Measurements from ENCODE around the gene BCL2. TPM values are rescaled to one million over a fixed set of nuclear protein-coding genes. Genes with fewer than 3 reads are reported as not detected.

Gene BCL2
- total RNA-seq, 1 donor from 2014 or later, result 5.2 TPM

GRCh38 chr18:63144748-63145147, 174.8 kb downstream of the BCL2 start:
- Histone ChIP-seq H3K4me3 (ENCODE audit: low read depth, low read length) (no peak overlapping the region), H3K27me3 (ENCODE audit: control insufficient read depth, insufficient read depth, low read length) (no peaks in the 10 kb centered on the region), H3K36me3 (ENCODE audit: control insufficient read depth, insufficient read depth, low read length) (no peaks in the 10 kb centered on the region)
- TF ChIP-seq CTCF (IDR thresholded peaks at IDR 0.05; ENCODE audit: insufficient read depth, low read length, poor library complexity, severe bottlenecking), result no peak
- no peak for DNase-seq (ENCODE audit: low read depth)

GRCh38 chr18:63143330-63143771, 176.2 kb downstream of the BCL2 start:
- no peak for TF ChIP-seq CTCF (IDR thresholded peaks at IDR 0.05; ENCODE audit: insufficient read depth, low read length, poor library complexity, severe bottlenecking)
- no peak for DNase-seq (ENCODE audit: low read depth)
- no peaks in the 10 kb centered on the region for H3K27me3 ChIP-seq (ENCODE audit: control insufficient read depth, insufficient read depth, low read length)
- no peak overlapping the region for H3K4me3 ChIP-seq (ENCODE audit: low read depth, low read length)
- no peaks in the 10 kb centered on the region for H3K36me3 ChIP-seq (ENCODE audit: control insufficient read depth, insufficient read depth, low read length)

GRCh38 chr18:63142594-63143225, 176.9 kb downstream of the BCL2 start:
- no peak for TF ChIP-seq CTCF (IDR thresholded peaks at IDR 0.05; ENCODE audit: insufficient read depth, low read length, poor library complexity, severe bottlenecking)
- no peaks in the 10 kb centered on the region for H3K36me3 ChIP-seq (ENCODE audit: control insufficient read depth, insufficient read depth, low read length)
- no peaks in the 10 kb centered on the region for H3K27me3 ChIP-seq (ENCODE audit: control insufficient read depth, insufficient read depth, low read length)
- DNase-seq (ENCODE audit: low read depth), result no peak
- H3K4me3 ChIP-seq (ENCODE audit: low read depth, low read length), result no peak overlapping the region

- Histone ChIP-seq H3K36me3 (ENCODE audit: control insufficient read depth, insufficient read depth, low read length) (no peaks in the 10 kb centered on the region), H3K27me3 (ENCODE audit: control insufficient read depth, insufficient read depth, low read length) (no peaks in the 10 kb centered on the region), H3K4me3 (ENCODE audit: low read depth, low read length) (no peak overlapping the region)
- no peak for TF ChIP-seq CTCF (IDR thresholded peaks at IDR 0.05; ENCODE audit: insufficient read depth, low read length, poor library complexity, severe bottlenecking)
- DNase-seq (ENCODE audit: low read depth), result no peak
Measured at GRCh38 chr18:63141778-63142176, 177.8 kb downstream of the BCL2 start.

GRCh38 chr18:63140997-63141777, 178.4 kb downstream of the BCL2 start:
- no peaks in the 10 kb centered on the region for H3K36me3 ChIP-seq (ENCODE audit: control insufficient read depth, insufficient read depth, low read length)
- no peak overlapping the region for H3K4me3 ChIP-seq (ENCODE audit: low read depth, low read length)
- no peak for DNase-seq (ENCODE audit: low read depth)
- TF ChIP-seq CTCF (IDR thresholded peaks at IDR 0.05; ENCODE audit: insufficient read depth, low read length, poor library complexity, severe bottlenecking), result no peak
- H3K27me3 ChIP-seq (ENCODE audit: control insufficient read depth, insufficient read depth, low read length), result no peaks in the 10 kb centered on the region
